Measurements from ENCODE around the gene ZAR1. TPM values are rescaled to one million over a fixed set of nuclear protein-coding genes. Genes with fewer than 3 reads are reported as not detected.

ZAR1 gene, protein sequence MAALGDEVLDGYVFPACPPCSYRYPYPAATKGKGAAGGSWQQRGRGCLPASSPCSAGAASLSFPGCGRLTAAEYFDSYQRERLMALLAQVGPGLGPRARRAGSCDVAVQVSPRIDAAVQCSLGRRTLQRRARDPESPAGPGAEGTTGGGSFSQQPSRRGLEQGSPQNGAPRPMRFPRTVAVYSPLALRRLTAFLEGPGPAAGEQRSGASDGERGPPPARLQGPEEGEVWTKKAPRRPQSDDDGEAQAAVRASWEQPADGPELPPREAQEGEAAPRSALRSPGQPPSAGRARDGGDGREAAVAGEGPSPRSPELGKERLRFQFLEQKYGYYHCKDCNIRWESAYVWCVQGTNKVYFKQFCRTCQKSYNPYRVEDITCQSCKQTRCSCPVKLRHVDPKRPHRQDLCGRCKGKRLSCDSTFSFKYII
- 2.3 and 3.1 TPM in 2 replicates for total RNA-seq (2011; cell fraction: chromatin; rRNA removed; ENCODE audit: low replicate concordance)
- total RNA-seq (2011; cell fraction: nucleolus; rRNA removed) = 2.2 and 3.6 TPM in 2 replicates
- 0.88 and 0.99 TPM in 2 replicates for total RNA-seq (2011; cell fraction: nucleoplasm; rRNA removed)
- total RNA-seq (2014; rRNA removed) (0.59 and 1.1 TPM in 2 replicates), total RNA-seq (2014; rRNA removed; fragmentation: Illumina TruSeq; extraction: Trizol) (0.19 and 0.33 TPM in 2 replicates), total RNA-seq (2015; rRNA removed; fragmentation: Illumina TruSeq; extraction: Trizol) (0.11 and 0.29 TPM in 2 replicates), total RNA-seq (2021) (0.84 and 0.94 TPM in 2 replicates), polyA plus RNA-seq (2011; rRNA removed) (0.28 and 0.50 TPM in 2 replicates), polyA plus RNA-seq (2014; fragmentation: Illumina TruSeq; extraction: Trizol) (0.07 and 0.10 TPM in 2 replicates), polyA plus RNA-seq (2014; fragmentation: Nextera tagmentation; extraction: Ambion mirVana) (under 1 TPM in 1 of 2 experiments, not detected in 1; 0.07 TPM), polyA plus RNA-seq (2014; rRNA removed) (0.12 and 0.57 TPM in 2 replicates), polyA minus RNA-seq (2011; rRNA and poly(A)+ RNA removed) (0.24 and 0.91 TPM in 2 replicates), Bru-seq, nascent RNA (percentile 76 among the genes with signal in this experiment), BruChase-seq, experiment 1, labeled RNA remaining after a 2-hour chase (percentile 72 among the genes with signal in this experiment), BruChase-seq, experiment 2, labeled RNA remaining after a 6-hour chase (percentile 79 among the genes with signal in this experiment)
- 0.12 TPM in 2 replicates for polyA plus RNA-seq (2011; cell fraction: cytosol; rRNA removed)
- 1.6 and 1.7 TPM in 2 replicates for polyA plus RNA-seq (2011; cell fraction: nucleus; rRNA removed)
- 0.34 and 0.53 TPM in 2 replicates for polyA plus RNA-seq (2012)
- not detected in 2 replicates for polyA minus RNA-seq (2011; cell fraction: cytosol; rRNA and poly(A)+ RNA removed)
- 4.2 and 4.4 TPM in 2 replicates for polyA minus RNA-seq (2011; cell fraction: nucleus; rRNA and poly(A)+ RNA removed)
- long read RNA-seq, experiment 1, partial matches to known transcripts = 0 of 2 reads
- long read RNA-seq, experiment 1, other reads (novel, unspliced or antisense) = 1 of 2 reads
- long read RNA-seq, experiment 2, partial matches to known transcripts = 0 of 1 reads
- long read RNA-seq, experiment 2, other reads (novel, unspliced or antisense) = 1 of 1 reads
- long read RNA-seq, experiment 3 = 0 reads

DNA sequence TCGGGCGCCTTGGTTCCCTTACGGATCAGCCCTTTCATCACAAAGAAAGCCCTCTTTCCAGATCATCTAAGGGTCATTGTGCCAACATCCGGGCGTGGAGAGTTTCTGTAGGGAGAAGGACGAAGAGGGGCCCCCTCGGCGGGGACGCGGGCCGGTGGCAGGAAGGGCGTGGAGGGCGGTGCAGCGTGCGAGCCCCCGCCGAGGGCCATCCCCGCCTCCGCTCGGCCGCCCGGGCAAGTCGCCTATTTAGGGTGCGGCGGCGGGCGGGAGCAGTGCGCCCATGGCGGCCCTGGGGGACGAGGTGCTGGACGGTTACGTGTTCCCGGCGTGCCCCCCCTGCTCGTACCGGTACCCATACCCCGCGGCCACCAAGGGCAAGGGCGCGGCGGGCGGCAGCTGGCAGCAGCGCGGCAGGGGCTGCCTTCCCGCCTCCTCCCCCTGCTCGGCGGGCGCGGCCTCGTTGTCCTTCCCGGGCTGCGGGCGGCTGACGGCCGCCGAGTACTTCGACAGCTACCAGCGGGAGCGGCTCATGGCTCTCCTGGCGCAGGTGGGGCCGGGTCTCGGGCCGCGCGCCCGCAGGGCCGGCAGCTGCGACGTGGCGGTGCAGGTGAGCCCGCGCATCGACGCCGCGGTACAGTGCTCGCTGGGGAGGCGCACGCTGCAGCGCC, at the start of gene ZAR1:
TSS of gene ZAR1 (plus strand) at position 241 of the 668 bp plus-strand sequence. CDS start at position 281, 40 bp downstream.
- H3K27me3 ChIP-seq (ENCODE audit: control insufficient read depth in 2 of 2, insufficient read depth in 2 of 2, low read length in 2 of 2) = no peaks in the 10 kb centered on the region
- intact Hi-C loops (cut with micrococcal nuclease) (no loop called here), in situ Hi-C loops (cut with MboI) (no loop called here)
- H3K9me3 ChIP-seq (replicated peaks; ENCODE audit: control insufficient read depth, insufficient read depth, low read depth, low read length) = peaks cover 6% of the 10 kb centered on the region; the same call in 1 of the 2 replicates
- no peak within 1 kb of the TSS for H3K4me2 ChIP-seq (ENCODE audit: insufficient read depth, low read length)
- H3K4me1 ChIP-seq (replicated peaks in 1 of 2; ENCODE audit: control insufficient read depth in 2 of 2, insufficient read depth in 2 of 2, low read length in 2 of 2) = no peaks in the 10 kb centered on the region
- CTCF ChIA-PET (ENCODE audit: low intra/inter-chr PET ratio) = no interaction called here
- 96% methylated on average over 21 of the region's 80 CpGs for WGBS (ENCODE audit: insufficient coverage, low coverage, missing lambda C conversion rate)
- H2AFZ ChIP-seq (ENCODE audit: low read depth, low read length) = no peak within 1 kb of the TSS
- H3K9ac ChIP-seq (ENCODE audit: insufficient read depth in 1 of 2, low read depth in 2 of 2, low read length in 2 of 2) = no peak within 1 kb of the TSS
- ATAC-seq (no peak), DNase-seq (ENCODE audit: extremely low read depth in 1 of 4, low spot score in 3 of 4) (no peak), FAIRE-seq (no peak)
- peaks cover 27% of the 10 kb centered on the region for H3K79me2 ChIP-seq (ENCODE audit: control insufficient read depth, insufficient read depth, low read length)
- no TSS peak for BruUV-seq (replicated peaks)
- H3K27ac ChIP-seq (ENCODE audit: extremely low read depth, low read depth, low read length) = no peak within 1 kb of the TSS
- peaks cover 77% of the 10 kb centered on the region; the same call in 2 of the 3 replicates for H3K36me3 ChIP-seq (ENCODE audit: control insufficient read depth, insufficient read depth, low read length)
- no peak within 1 kb of the TSS for H3K4me3 ChIP-seq
- H3K9me1 ChIP-seq (ENCODE audit: control insufficient read depth, insufficient read depth, low read length) = no peaks in the 10 kb centered on the region
- POLR2A ChIA-PET = no interaction called here
- peak; percentile 14 for TF ChIP-seq PCBP1 (IDR thresholded peaks at IDR 0.05; ENCODE audit: low read depth, low read length, poor library complexity, severe bottlenecking)
- TF ChIP-seq NR3C1 (CRISPR knock-in tag; IDR thresholded peaks at IDR 0.05) = no peak
- peak; percentile 51; the same call in 1 of the 2 replicates for TF ChIP-seq RBFOX2 (IDR thresholded peaks at IDR 0.05; ENCODE audit: low read depth, low read length)
- TF ChIP-seq POLR2G (IDR thresholded peaks at IDR 0.05; ENCODE audit: low read depth, low read length) = peak; percentile 21; the same call in 1 of the 2 replicates
- no peaks in the 10 kb centered on the region for H4K20me1 ChIP-seq (replicated peaks; ENCODE audit: control insufficient read depth, insufficient read depth, low read length)

All from K562 (cell line).